Measurements from ENCODE around the gene ACSBG1.

GRCh38 chr15:78130466-78131294 lies 103.7 kb downstream of the ACSBG1 start:
- TF ChIP-seq POLR2A (IDR thresholded peaks at IDR 0.05) (no peak), POLR2AphosphoS5 (IDR thresholded peaks at IDR 0.05) (no peak), CTCF (IDR thresholded peaks at IDR 0.05) (no peak)

Data from prostate gland (tissue), 2 donors.